Fibroblast of lung (primary cell): ENCODE data around the gene SGTA. TPM values are rescaled to one million over a fixed set of nuclear protein-coding genes. Genes with fewer than 3 reads are reported as not detected.
A peak's percentile ranks its signal among the peaks of the same experiment; 100 is the strongest.

Experiments
- DNase-seq, 2 donors: peaks; one replicate each; pipeline versions ENCODE4 v3.0.0 to v3.0.0-alpha.2; 2010; ENCODE audit warnings: low read depth in 2 of 2
- H2AFZ ChIP-seq: 2 replicates; pipeline ENCODE4 v1.5.1; 2012; ENCODE audit warnings: low read length, control low read depth, inconsistent platforms
- H3K27ac ChIP-seq: 2 replicates; pipeline ENCODE4 v1.5.1; 2011; ENCODE audit warnings: low read length, control low read depth; ENCODE audit not compliant: insufficient read depth
- H3K27me3 ChIP-seq: 2 replicates; pipeline ENCODE4 v1.5.1; 2011; ENCODE audit warnings: mild to moderate bottlenecking, low read length; ENCODE audit not compliant: control insufficient read depth, insufficient read depth
- H3K36me3 ChIP-seq: 2 replicates; pipeline ENCODE4 v1.5.1; 2011; ENCODE audit warnings: low read length; ENCODE audit not compliant: control insufficient read depth, insufficient read depth
- H3K4me1 ChIP-seq: 2 replicates; pipeline ENCODE4 v1.5.1; 2011; ENCODE audit warnings: low read length; ENCODE audit not compliant: control insufficient read depth, insufficient read depth; ENCODE audit errors: extremely low read depth
- H3K4me2 ChIP-seq: 2 replicates; pipeline ENCODE4 v1.5.1; 2011; ENCODE audit warnings: low read length, control low read depth; ENCODE audit not compliant: insufficient read depth; ENCODE audit errors: extremely low read depth
- H3K4me3 ChIP-seq, 4 experiments: fragments of 200-600 bp in 1 of 4; sonication (generic) in 1 of 4; replicated peaks in 1 of 4; 2 replicates each; pipeline ENCODE4 v1.5.1; 2011 to 2016; ENCODE audit warnings: low read length in 4 of 4, low read depth in 3 of 4, mild to moderate bottlenecking in 3 of 4, control low read depth in 2 of 4, inconsistent platforms in 1 of 4, mixed read lengths in 1 of 4; ENCODE audit not compliant: insufficient read depth in 1 of 4; ENCODE audit errors: control extremely low read depth in 1 of 4
- H3K79me2 ChIP-seq: 2 replicates; pipeline ENCODE4 v1.5.1; 2012; ENCODE audit warnings: mild to moderate bottlenecking, low read length, inconsistent platforms; ENCODE audit not compliant: control insufficient read depth, insufficient read depth
- H3K9ac ChIP-seq: 2 replicates; pipeline ENCODE4 v1.5.1; 2011; ENCODE audit warnings: mild to moderate bottlenecking, low read length, control low read depth; ENCODE audit not compliant: insufficient read depth
- H3K9me3 ChIP-seq: 2 replicates; pipeline ENCODE4 v1.5.1; 2012; ENCODE audit warnings: low read depth, low read length; ENCODE audit not compliant: control insufficient read depth, insufficient read depth
- H4K20me1 ChIP-seq: 2 replicates; pipeline ENCODE4 v1.5.1; 2011; ENCODE audit warnings: low read length; ENCODE audit not compliant: control insufficient read depth, insufficient read depth; ENCODE audit errors: extremely low read depth
- CTCF ChIP-seq, 2 donors: IDR thresholded peaks in 1 of 2; conservative IDR thresholded peaks in 1 of 2; 1 replicate in 1 of 2; 2 replicates in 1 of 2; pipeline ENCODE4 v1.5.1; 2011 to 2012; ENCODE audit warnings: low read length in 2 of 2, control low read depth in 1 of 2, inconsistent platforms in 1 of 2, low read depth in 1 of 2, mild to moderate bottlenecking in 1 of 2
- EZH2 ChIP-seq: IDR thresholded peaks from 2 replicates; pipeline ENCODE4 v1.5.1; 2012; ENCODE audit warnings: low read length, control low read depth, mild to moderate bottlenecking; ENCODE audit errors: missing control alignments
- polyA plus RNA-seq, 2 donors: library from polyadenylated mRNA; depleted of rRNA in 1 of 2; stranded (reverse) in 1 of 2; unstranded in 1 of 2; fragments of >200 nt; gene quantifications; 2 replicates each; pipeline ENCODE4 v1.2.1, GENCODE V29; 2011 to 2012; ENCODE audit warnings: missing spikeins in 1 of 2
- total RNA-seq: library from RNA; depleted of rRNA; stranded (reverse); fragments of >200 nt; gene quantifications from 2 replicates; pipeline ENCODE4 v1.2.1, GENCODE V29; 2014

The SGTA gene
- total and polyA plus RNA-seq, 2 donors (not counting 1 experiment from before 2014, with no cell fraction given), result 26.8 to 33.4 TPM

- no peaks in the 10 kb centered on the region for H4K20me1 ChIP-seq
- H3K4me3 ChIP-seq, result no peak overlapping the region
- no peaks in the 10 kb centered on the region for H3K9me3 ChIP-seq
- peak overlapping the region; percentile 11 for H3K27ac ChIP-seq
- H3K4me2 ChIP-seq, result no peak overlapping the region
- peak; percentile 67 to 82 for DNase-seq
- no peak overlapping the region for H2AFZ ChIP-seq
- H3K27me3 ChIP-seq, result peaks cover 5% of the 10 kb centered on the region
- TF ChIP-seq CTCF (conservative IDR thresholded peaks at IDR 0.05 in 1 of 2, IDR thresholded peaks at IDR 0.05 in 1 of 2; ENCODE audit: low read depth in 1 of 2, low read length in 2 of 2), result no peak
- H3K9ac ChIP-seq, result no peak overlapping the region
- peaks cover 4% of the 10 kb centered on the region for H3K4me1 ChIP-seq
- H3K36me3 ChIP-seq, result no peaks in the 10 kb centered on the region
- H3K79me2 ChIP-seq, result no peaks in the 10 kb centered on the region
These were observed 60.3 kb downstream of the SGTA start for GRCh38 chr19:2722541-2723344.

GRCh38 chr19:2721570-2722540, 61.2 kb downstream of the SGTA start:
- TF ChIP-seq EZH2, result peak; percentile 60
- TF ChIP-seq CTCF (conservative IDR thresholded peaks at IDR 0.05 in 1 of 2, IDR thresholded peaks at IDR 0.05 in 1 of 2; ENCODE audit: low read depth in 1 of 2, low read length in 2 of 2), result no peak
- no peaks in the 10 kb centered on the region for H3K79me2 ChIP-seq
- no peak overlapping the region for H3K27ac ChIP-seq
- no peak for DNase-seq
- H3K9me3 ChIP-seq, result no peaks in the 10 kb centered on the region
- H3K4me2 ChIP-seq, result peak overlapping the region; percentile 48
- H3K9ac ChIP-seq, result no peak overlapping the region
- no peaks in the 10 kb centered on the region for H3K36me3 ChIP-seq
- H3K4me3 ChIP-seq, result peak overlapping the region in 3 of 4 experiments; percentile 14 to 55 (median 28)
- no peaks in the 10 kb centered on the region for H4K20me1 ChIP-seq
- H2AFZ ChIP-seq, result no peak overlapping the region
- H3K27me3 ChIP-seq, result peaks cover 5% of the 10 kb centered on the region
- peaks cover 4% of the 10 kb centered on the region for H3K4me1 ChIP-seq
